SK-N-SH (cell line): ENCODE results near the gene TMEM161A. TPM values are rescaled to one million over a fixed set of nuclear protein-coding genes. Genes with fewer than 3 reads are reported as not detected.

Experiments
- CTCF ChIA-PET: fragments of 300-600, 350-600 bp; formaldehyde crosslinking; extraction: SDS; loops from one replicate; lab custom pipeline; 2021; lab: Yijun Ruan, JAX
- POLR2A ChIA-PET: fragments of 350-600 bp; sonication (Branson Sonifier 250); formaldehyde crosslinking; extraction: SDS; loops from one replicate; lab custom pipeline; 2020; ENCODE audit warnings: antibody characterized with exemption, inconsistent platforms; lab: Yijun Ruan, JAX
- DNase-seq: peaks from one replicate; pipeline ENCODE4 v3.0.0; 2012
- H2AFZ ChIP-seq: fragments of 200-600 bp; sonication (generic); 2 replicates; pipeline ENCODE4 v1.8.1; 2016; ENCODE audit warnings: antibody characterized with exemption, mild to moderate bottlenecking, low read depth
- H3F3A ChIP-seq: fragments of 200-600 bp; sonication (generic); replicated peaks from 2 replicates; pipeline ENCODE3; 2016; ENCODE audit warnings: antibody characterized with exemption, mild to moderate bottlenecking; ENCODE audit not compliant: insufficient read depth
- H3K27ac ChIP-seq, 2 experiments: fragments of 200-500 bp in 1 of 2; fragments of 200-600 bp in 1 of 2; sonication (Bioruptor generic) in 1 of 2; sonication (generic), shearing (Covaris generic) in 1 of 2; 2 replicates each; pipeline versions ENCODE4 v1.5.1 to v1.6.1; 2014 to 2016; ENCODE audit warnings: low read depth in 2 of 2, inconsistent platforms in 1 of 2, low read length in 1 of 2, mild to moderate bottlenecking in 1 of 2, mixed read lengths in 1 of 2
- H3K27me3 ChIP-seq: fragments of 200-600 bp; sonication (generic), shearing (Covaris generic); 2 replicates; pipeline ENCODE4 v1.6.1; 2016; ENCODE audit warnings: mixed run types; ENCODE audit not compliant: insufficient read depth
- H3K36me3 ChIP-seq, 2 experiments: fragments of 200-500 bp in 1 of 2; fragments of 200-600 bp in 1 of 2; sonication (Bioruptor generic) in 1 of 2; sonication (generic) in 1 of 2; replicated peaks in 1 of 2; 2 replicates each; pipeline versions ENCODE3 to v1.5.1; 2014 to 2016; ENCODE audit warnings: low read length in 1 of 2, mild to moderate bottlenecking in 1 of 2; ENCODE audit not compliant: insufficient read depth in 2 of 2, control insufficient read depth in 1 of 2
- H3K4me1 ChIP-seq, 2 experiments: fragments of 200-500 bp in 1 of 2; fragments of 200-600 bp in 1 of 2; sonication (Bioruptor generic) in 1 of 2; sonication (generic), shearing (Covaris generic) in 1 of 2; 2 replicates each; pipeline versions ENCODE4 v1.5.1 to v1.6.1; 2014 to 2016; ENCODE audit warnings: low read depth in 1 of 2, low read length in 1 of 2, mixed run types in 1 of 2; ENCODE audit not compliant: insufficient read depth in 2 of 2, control insufficient read depth in 1 of 2
- H3K4me2 ChIP-seq: fragments of 200-600 bp; sonication (generic), shearing (Covaris generic); 2 replicates; pipeline ENCODE4 v1.6.1; 2017; ENCODE audit warnings: mixed run types
- H3K4me3 ChIP-seq, 2 experiments: fragments of 200-500 bp in 1 of 2; fragments of 200-600 bp in 1 of 2; sonication (Bioruptor generic) in 1 of 2; sonication (generic), shearing (Covaris generic) in 1 of 2; 2 replicates each; pipeline versions ENCODE4 v1.5.1 to v1.8.1; 2014 to 2016; ENCODE audit warnings: low read depth in 2 of 2, inconsistent platforms in 1 of 2, low read length in 1 of 2, mild to moderate bottlenecking in 1 of 2, mixed read lengths in 1 of 2, moderate library complexity in 1 of 2
- H3K79me2 ChIP-seq: fragments of 200-600 bp; sonication (generic); 2 replicates; pipeline ENCODE4 v1.8.1; 2017; ENCODE audit warnings: mild to moderate bottlenecking; ENCODE audit not compliant: insufficient read depth
- H3K9ac ChIP-seq: fragments of 200-600 bp; sonication (generic); 2 replicates; pipeline ENCODE4 v1.6.1; 2017; ENCODE audit warnings: mixed run types
- H3K9me2 ChIP-seq: fragments of 200-600 bp; sonication (generic); 2 replicates; pipeline ENCODE4 v1.6.1; 2017; ENCODE audit warnings: mixed run types
- H3K9me3 ChIP-seq: fragments of 200-600 bp; sonication (generic); 2 replicates; pipeline ENCODE4 v1.6.1; 2017; ENCODE audit warnings: mixed run types, mild to moderate bottlenecking, moderate library complexity
- H4K20me1 ChIP-seq: fragments of 200-600 bp; sonication (generic); 2 replicates; pipeline ENCODE4 v1.6.1; 2017; ENCODE audit warnings: mild to moderate bottlenecking, mixed run types; ENCODE audit not compliant: insufficient read depth
- FOSL2 ChIP-seq: IDR thresholded peaks from 2 replicates; pipeline ENCODE4 v1.4.0; 2012; ENCODE audit warnings: low read depth, mild to moderate bottlenecking, moderate library complexity, borderline replicate concordance
- GABPA ChIP-seq: IDR thresholded peaks from 2 replicates; pipeline ENCODE4 v1.4.0; 2012; ENCODE audit warnings: low read depth, mild to moderate bottlenecking
- GATA2 ChIP-seq: sonication (generic); formaldehyde crosslinking; IDR thresholded peaks from 2 replicates; pipeline ENCODE4 v1.5.0; 2020; ENCODE audit warnings: mild to moderate bottlenecking, missing genetic modification reagents
- IRF3 ChIP-seq: fragments of 150-350 bp; IDR thresholded peaks from 2 replicates; pipeline ENCODE4 v1.6.1; 2016; ENCODE audit warnings: mild to moderate bottlenecking, low read depth, low read length
- JUND ChIP-seq: IDR thresholded peaks from 2 replicates; pipeline ENCODE4 v1.4.0; 2012
- MAX ChIP-seq: IDR thresholded peaks from 2 replicates; pipeline ENCODE4 v1.4.0; 2012; ENCODE audit warnings: low read depth
- MEF2A ChIP-seq: IDR thresholded peaks from 2 replicates; pipeline ENCODE4 v1.4.0; 2012; ENCODE audit warnings: low read depth, borderline replicate concordance
- NRF1 ChIP-seq: IDR thresholded peaks from 2 replicates; pipeline ENCODE4 v1.6.1; 2012; ENCODE audit warnings: low read depth, mild to moderate bottlenecking, low read length
- POLR2AphosphoS5 ChIP-seq: IDR thresholded peaks from 2 replicates; pipeline ENCODE4 v1.6.1; 2012; ENCODE audit warnings: low read depth, low read length
- RAD21 ChIP-seq: IDR thresholded peaks from 2 replicates; pipeline ENCODE4 v1.6.1; 2012; ENCODE audit warnings: mild to moderate bottlenecking, low read length
- RFX5 ChIP-seq: IDR thresholded peaks from 2 replicates; pipeline ENCODE4 v1.6.1; 2012; ENCODE audit warnings: mild to moderate bottlenecking, improper control_type of control experiment, low read length
- RXRA ChIP-seq: IDR thresholded peaks from 2 replicates; pipeline ENCODE4 v1.4.0; 2012; ENCODE audit warnings: low read depth, mild to moderate bottlenecking, borderline replicate concordance
- SIN3A ChIP-seq: IDR thresholded peaks from 2 replicates; pipeline ENCODE4 v1.6.1; 2012; ENCODE audit warnings: low read depth, mild to moderate bottlenecking, low read length, moderate library complexity, borderline replicate concordance
- TAF1 ChIP-seq: IDR thresholded peaks from 2 replicates; pipeline ENCODE4 v1.6.1; 2012; ENCODE audit warnings: low read depth, mild to moderate bottlenecking, low read length, moderate library complexity, borderline replicate concordance
- TEAD4 ChIP-seq: IDR thresholded peaks from 2 replicates; pipeline ENCODE4 v1.4.0; 2012; ENCODE audit warnings: mild to moderate bottlenecking, borderline replicate concordance; ENCODE audit not compliant: insufficient read depth
- USF1 ChIP-seq: IDR thresholded peaks from 2 replicates; pipeline ENCODE4 v1.4.0; 2012; ENCODE audit warnings: low read depth, borderline replicate concordance
- WGBS: methylation state at CpG from one replicate; pipeline ENCODE4 v1.1.6; 2017; ENCODE audit warnings: low lambda C conversion rate; 5-methylcytosine and 5-hydroxymethylcytosine counted together
- polyA plus RNA-seq, 3 experiments: library from polyadenylated mRNA; depleted of rRNA; stranded (reverse); fragments of >200 nt; gene quantifications; 2 replicates each; pipeline ENCODE4 v1.2.3, GENCODE V29; 2012
- TF ChIP-seq, protein P1 (sequence below): fragments of 200-600 bp; sonication (generic); IDR thresholded peaks from 2 replicates; pipeline ENCODE4 v1.6.1; 2017; ENCODE audit warnings: antibody characterized with exemption, mild to moderate bottlenecking, moderate library complexity
- TF ChIP-seq, protein P2 (sequence below): IDR thresholded peaks from 2 replicates; pipeline ENCODE4 v1.6.1; 2012; ENCODE audit warnings: mild to moderate bottlenecking, low read depth, low read length, moderate library complexity
- TF ChIP-seq, protein P3 (sequence below): IDR thresholded peaks from 2 replicates; pipeline ENCODE4; 2012

Gene TMEM161A
- polyA plus RNA-seq, 1 of the 3 experiments (the other 2 are of a cell fraction): 39.3 TPM

DNA sequence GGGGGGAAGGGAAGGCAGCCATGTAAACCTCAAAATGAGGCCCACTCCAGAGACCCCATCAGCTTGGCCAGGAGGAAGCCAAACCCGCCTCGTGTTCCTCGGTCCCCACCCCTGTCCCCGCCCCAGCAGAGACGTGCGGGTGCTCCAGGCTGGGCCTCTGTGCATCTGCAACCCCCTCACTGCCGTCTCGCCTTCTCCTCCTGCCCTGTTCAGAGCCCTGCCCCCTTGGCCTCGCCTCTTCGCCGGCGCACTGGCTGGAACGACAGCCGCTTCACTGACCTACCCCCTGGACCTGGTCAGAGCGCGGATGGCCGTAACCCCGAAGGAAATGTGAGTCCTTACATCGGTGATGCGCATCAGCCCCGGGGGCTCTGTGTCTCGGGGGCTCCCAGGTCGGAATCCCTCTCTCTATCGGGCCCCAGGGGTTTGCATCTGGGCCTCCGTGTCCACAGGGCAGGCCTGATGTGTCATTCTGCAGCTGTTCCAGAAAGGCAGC is 32.2 kb downstream of the TMEM161A start (continued):
- TF ChIP-seq, protein P1, sequence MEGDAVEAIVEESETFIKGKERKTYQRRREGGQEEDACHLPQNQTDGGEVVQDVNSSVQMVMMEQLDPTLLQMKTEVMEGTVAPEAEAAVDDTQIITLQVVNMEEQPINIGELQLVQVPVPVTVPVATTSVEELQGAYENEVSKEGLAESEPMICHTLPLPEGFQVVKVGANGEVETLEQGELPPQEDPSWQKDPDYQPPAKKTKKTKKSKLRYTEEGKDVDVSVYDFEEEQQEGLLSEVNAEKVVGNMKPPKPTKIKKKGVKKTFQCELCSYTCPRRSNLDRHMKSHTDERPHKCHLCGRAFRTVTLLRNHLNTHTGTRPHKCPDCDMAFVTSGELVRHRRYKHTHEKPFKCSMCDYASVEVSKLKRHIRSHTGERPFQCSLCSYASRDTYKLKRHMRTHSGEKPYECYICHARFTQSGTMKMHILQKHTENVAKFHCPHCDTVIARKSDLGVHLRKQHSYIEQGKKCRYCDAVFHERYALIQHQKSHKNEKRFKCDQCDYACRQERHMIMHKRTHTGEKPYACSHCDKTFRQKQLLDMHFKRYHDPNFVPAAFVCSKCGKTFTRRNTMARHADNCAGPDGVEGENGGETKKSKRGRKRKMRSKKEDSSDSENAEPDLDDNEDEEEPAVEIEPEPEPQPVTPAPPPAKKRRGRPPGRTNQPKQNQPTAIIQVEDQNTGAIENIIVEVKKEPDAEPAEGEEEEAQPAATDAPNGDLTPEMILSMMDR: no peak

DNA sequence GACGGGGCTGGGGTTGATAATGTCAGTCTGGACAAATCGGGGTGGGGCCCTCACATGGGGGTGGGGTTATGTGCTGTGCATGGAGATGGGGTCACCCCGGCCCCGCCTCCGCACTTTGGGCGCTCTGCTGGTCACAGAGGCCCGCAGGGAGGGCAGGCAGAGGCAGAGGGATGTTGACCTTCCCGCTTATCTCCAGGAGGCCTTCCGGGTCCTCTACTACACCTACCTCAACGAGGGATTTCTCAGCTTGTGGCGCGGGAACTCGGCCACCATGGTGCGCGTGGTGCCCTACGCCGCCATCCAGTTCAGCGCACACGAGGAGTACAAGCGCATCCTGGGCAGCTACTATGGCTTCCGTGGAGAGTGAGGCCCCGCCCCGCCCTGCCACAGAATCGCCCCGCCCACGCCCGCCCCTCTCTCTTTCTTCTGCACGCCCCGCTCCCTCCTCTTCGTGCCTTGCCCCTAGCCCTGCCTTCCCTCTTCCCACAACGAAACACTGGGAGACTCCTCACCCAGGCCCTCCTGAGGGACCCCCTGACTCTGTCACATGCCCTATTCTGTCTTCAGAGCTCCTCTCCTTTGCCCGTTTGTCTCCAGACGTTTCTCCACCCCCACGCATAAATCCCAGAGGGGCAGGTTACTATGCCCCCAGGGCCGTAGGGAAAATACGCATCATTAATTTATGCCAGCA is 32.8 kb downstream of the TMEM161A start:
- Histone ChIP-seq H3K4me2 (no peak overlapping the region), H3K79me2 (no peaks in the 10 kb centered on the region), H3K4me3 (no peak overlapping the region), H3K4me1 (no peaks in the 10 kb centered on the region; a peak in 1 of 4 replicates), H3F3A (no peaks in the 10 kb centered on the region), H3K27ac (no peak overlapping the region), H3K27me3 (no peaks in the 10 kb centered on the region), H3K9me3 (no peaks in the 10 kb centered on the region), H2AFZ (no peak overlapping the region), H4K20me1 (no peaks in the 10 kb centered on the region), H3K36me3 (no peaks in the 10 kb centered on the region), H3K9me2 (no peaks in the 10 kb centered on the region), H3K9ac (no peak overlapping the region)
- DNase-seq: peak; percentile 56
- WGBS: 84% methylated on average over 32 of the region's 36 CpGs
- POLR2A ChIA-PET: no interaction called here
- CTCF ChIA-PET: interaction anchor here (0.7 kb wide), 1 partner anchor 10 kb away, joined by 3 read pairs; no protein-coding TSS in a partner anchor
- no peak for TF ChIP-seq JUND
- no peak for TF ChIP-seq NRF1
- TF ChIP-seq, protein P2, sequence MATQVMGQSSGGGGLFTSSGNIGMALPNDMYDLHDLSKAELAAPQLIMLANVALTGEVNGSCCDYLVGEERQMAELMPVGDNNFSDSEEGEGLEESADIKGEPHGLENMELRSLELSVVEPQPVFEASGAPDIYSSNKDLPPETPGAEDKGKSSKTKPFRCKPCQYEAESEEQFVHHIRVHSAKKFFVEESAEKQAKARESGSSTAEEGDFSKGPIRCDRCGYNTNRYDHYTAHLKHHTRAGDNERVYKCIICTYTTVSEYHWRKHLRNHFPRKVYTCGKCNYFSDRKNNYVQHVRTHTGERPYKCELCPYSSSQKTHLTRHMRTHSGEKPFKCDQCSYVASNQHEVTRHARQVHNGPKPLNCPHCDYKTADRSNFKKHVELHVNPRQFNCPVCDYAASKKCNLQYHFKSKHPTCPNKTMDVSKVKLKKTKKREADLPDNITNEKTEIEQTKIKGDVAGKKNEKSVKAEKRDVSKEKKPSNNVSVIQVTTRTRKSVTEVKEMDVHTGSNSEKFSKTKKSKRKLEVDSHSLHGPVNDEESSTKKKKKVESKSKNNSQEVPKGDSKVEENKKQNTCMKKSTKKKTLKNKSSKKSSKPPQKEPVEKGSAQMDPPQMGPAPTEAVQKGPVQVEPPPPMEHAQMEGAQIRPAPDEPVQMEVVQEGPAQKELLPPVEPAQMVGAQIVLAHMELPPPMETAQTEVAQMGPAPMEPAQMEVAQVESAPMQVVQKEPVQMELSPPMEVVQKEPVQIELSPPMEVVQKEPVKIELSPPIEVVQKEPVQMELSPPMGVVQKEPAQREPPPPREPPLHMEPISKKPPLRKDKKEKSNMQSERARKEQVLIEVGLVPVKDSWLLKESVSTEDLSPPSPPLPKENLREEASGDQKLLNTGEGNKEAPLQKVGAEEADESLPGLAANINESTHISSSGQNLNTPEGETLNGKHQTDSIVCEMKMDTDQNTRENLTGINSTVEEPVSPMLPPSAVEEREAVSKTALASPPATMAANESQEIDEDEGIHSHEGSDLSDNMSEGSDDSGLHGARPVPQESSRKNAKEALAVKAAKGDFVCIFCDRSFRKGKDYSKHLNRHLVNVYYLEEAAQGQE: no peak
- TF ChIP-seq RAD21: no peak
- TF ChIP-seq RXRA: no peak
- TF ChIP-seq FOSL2: no peak
- TF ChIP-seq, protein P3, sequence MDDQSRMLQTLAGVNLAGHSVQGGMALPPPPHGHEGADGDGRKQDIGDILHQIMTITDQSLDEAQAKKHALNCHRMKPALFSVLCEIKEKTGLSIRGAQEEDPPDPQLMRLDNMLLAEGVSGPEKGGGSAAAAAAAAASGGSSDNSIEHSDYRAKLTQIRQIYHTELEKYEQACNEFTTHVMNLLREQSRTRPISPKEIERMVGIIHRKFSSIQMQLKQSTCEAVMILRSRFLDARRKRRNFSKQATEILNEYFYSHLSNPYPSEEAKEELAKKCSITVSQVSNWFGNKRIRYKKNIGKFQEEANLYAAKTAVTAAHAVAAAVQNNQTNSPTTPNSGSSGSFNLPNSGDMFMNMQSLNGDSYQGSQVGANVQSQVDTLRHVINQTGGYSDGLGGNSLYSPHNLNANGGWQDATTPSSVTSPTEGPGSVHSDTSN: no peak
- TF ChIP-seq RFX5: no peak
- TF ChIP-seq MEF2A: no peak
- no peak for TF ChIP-seq GABPA
- TF ChIP-seq USF1: no peak
- TF ChIP-seq, protein P1: no peak
- TF ChIP-seq TAF1: no peak
- no peak for TF ChIP-seq TEAD4
- no peak for TF ChIP-seq GATA2
- TF ChIP-seq SIN3A: no peak
- no peak for TF ChIP-seq POLR2AphosphoS5
- no peak for TF ChIP-seq IRF3
- TF ChIP-seq MAX: no peak
